ENCODE results near the gene BMPER. TPM values are rescaled to one million over a fixed set of nuclear protein-coding genes. Genes with fewer than 3 reads are reported as not detected.

Gene BMPER
- total and polyA plus RNA-seq, 12 donors = 0.29 to 1.9 (median 0.85) TPM; not detected in 2

DNA sequence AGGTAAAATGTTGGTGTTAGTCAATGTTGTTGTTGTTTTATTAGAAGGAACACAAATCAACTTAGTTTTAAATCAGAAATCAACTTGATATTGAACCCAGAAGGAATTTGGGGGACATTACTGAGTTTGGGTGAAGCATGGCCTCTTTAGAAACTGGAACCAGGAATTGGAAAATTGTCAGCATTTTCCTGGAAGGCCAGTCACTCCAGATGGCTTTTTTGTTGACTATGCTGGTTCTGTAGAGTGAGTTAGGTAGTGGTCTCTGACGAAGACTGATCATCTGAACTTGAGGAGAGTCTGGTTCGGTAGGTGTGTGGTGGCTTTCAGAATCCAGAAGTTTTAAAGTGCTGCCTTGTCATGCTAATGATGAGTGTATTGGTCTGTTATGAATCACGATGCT is 111.5 kb downstream of the BMPER start:
- Histone ChIP-seq H3K4me1 (replicated peaks in 1 of 2) (peaks cover 0 to 3% of the 10 kb centered on the region in 2 donors), H3K9me3 (replicated peaks in 1 of 3) (no peaks in the 10 kb centered on the region), H3K27ac (no peak overlapping the region), H3K27me3 (no peaks in the 10 kb centered on the region), H3K4me3 (no peak overlapping the region), H3K36me3 (replicated peaks in 1 of 2) (no peaks in the 10 kb centered on the region)
- no peak for TF ChIP-seq POLR2A (IDR thresholded peaks at IDR 0.05)
- no peak for TF ChIP-seq CTCF (IDR thresholded peaks at IDR 0.05)
- 69 to 85% (median 74%) methylated on average over 3 of the region's 3 CpGs for WGBS, 4 donors
- no peak for DNase-seq
- intact Hi-C loops (cut with DNase I) = no loop called here

- Histone ChIP-seq H3K27ac (no peak overlapping the region), H3K9me3 (replicated peaks in 1 of 3) (no peaks in the 10 kb centered on the region), H3K4me1 (replicated peaks in 1 of 2) (no peaks in the 10 kb centered on the region), H3K4me3 (no peak overlapping the region), H3K27me3 (no peaks in the 10 kb centered on the region), H3K36me3 (replicated peaks in 1 of 2) (no peaks in the 10 kb centered on the region)
- no peak for DNase-seq
- TF ChIP-seq CTCF (IDR thresholded peaks at IDR 0.05) = no peak
- TF ChIP-seq POLR2A (IDR thresholded peaks at IDR 0.05) = no peak
- intact Hi-C loops (cut with DNase I) = no loop called here
- whole genome bisulfite sequencing, 4 donors = 75 to 89% (median 78%) methylated on average over 7 of the region's 7 CpGs
These were observed 114.0 kb downstream of the BMPER start for GRCh38 chr7:34019301-34019790.

DNA sequence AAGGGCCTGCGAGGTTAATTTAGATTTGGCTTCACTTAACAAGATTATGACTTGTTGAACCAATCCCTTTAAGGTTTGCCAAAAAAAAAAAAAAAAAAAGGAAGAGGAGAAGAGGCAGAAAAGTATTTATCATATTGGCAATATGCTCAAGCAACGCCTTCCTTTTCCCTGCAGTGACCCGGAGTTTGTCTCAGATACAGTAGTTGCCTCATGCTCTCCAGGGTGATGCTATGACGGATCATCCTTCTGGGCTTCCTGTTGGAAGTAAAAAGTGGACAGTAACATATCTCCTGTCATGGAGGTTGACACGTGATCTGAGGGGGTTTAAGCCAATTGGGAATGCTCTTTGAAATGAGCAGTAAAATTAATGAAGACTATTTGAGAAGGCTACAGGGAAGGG is 117.3 kb downstream of the BMPER start:
- Histone ChIP-seq H3K4me3 (no peak overlapping the region), H3K9me3 (replicated peaks in 1 of 3) (no peaks in the 10 kb centered on the region), H3K4me1 (replicated peaks in 1 of 2) (no peaks in the 10 kb centered on the region), H3K27me3 (no peaks in the 10 kb centered on the region), H3K27ac (no peak overlapping the region), H3K36me3 (replicated peaks in 1 of 2) (no peaks in the 10 kb centered on the region)
- no peak for DNase-seq
- intact Hi-C loops (cut with DNase I) = no loop called here
- 75 to 86% (median 80%) methylated on average over 5 of the region's 5 CpGs for WGBS, 4 donors
- TF ChIP-seq POLR2A (IDR thresholded peaks at IDR 0.05) = no peak
- TF ChIP-seq CTCF (IDR thresholded peaks at IDR 0.05) = no peak

DNA sequence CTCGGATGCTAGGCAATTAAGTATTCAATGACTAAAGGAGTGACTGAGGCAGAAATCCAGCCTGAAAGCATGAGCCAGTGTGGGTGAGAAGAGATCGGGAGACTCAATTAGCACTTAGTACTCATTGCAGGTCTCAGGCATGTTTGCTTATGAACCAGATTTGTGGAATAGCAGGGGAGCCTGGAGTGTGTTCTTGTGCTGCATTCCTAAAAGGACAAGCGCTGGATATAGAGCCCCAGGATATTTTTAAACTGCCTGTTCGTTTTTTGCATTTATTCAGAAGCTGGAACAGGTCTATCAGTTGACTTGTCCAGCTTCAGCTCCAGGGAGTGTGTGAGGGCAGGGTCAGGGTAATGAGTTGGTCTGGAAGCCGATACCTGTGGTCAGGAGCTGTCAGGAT is 120.3 kb downstream of the BMPER start:
- 59 to 71% (median 62%) methylated on average over 5 of the region's 5 CpGs for WGBS, 4 donors
- H3K4me3 ChIP-seq = no peak overlapping the region
- no peak overlapping the region for H3K27ac ChIP-seq
- TF ChIP-seq CTCF (IDR thresholded peaks at IDR 0.05) (no peak), POLR2A (IDR thresholded peaks at IDR 0.05) (no peak)
- intact Hi-C loops (cut with DNase I) = no loop called here
- H3K9me3 ChIP-seq (replicated peaks in 1 of 3) = no peaks in the 10 kb centered on the region
- H3K36me3 ChIP-seq (replicated peaks in 1 of 2) = no peaks in the 10 kb centered on the region
- no peaks in the 10 kb centered on the region for H3K4me1 ChIP-seq (replicated peaks in 1 of 2)
- no peaks in the 10 kb centered on the region for H3K27me3 ChIP-seq
- no peak for DNase-seq

Data from adrenal gland (tissue), 12 donors.